Measurements from ENCODE around the gene CHRM2. TPM values are rescaled to one million over a fixed set of nuclear protein-coding genes. Genes with fewer than 3 reads are reported as not detected.

The CHRM2 gene
- total RNA-seq, 2 donors from 2014 or later = 0.30 to 6.1 TPM

- Histone ChIP-seq H3K36me3 (no peaks in the 10 kb centered on the region), H3K9me3 (no peaks in the 10 kb centered on the region), H3K4me3 (no peak overlapping the region), H3K27me3 (no peaks in the 10 kb centered on the region), H3K4me1 (no peaks in the 10 kb centered on the region), H3K27ac (no peak overlapping the region), H3K9ac (ENCODE audit: low read depth in 2 of 2, low read length in 2 of 2) (no peak overlapping the region)
- TF ChIP-seq CTCF (IDR thresholded peaks at IDR 0.05) = no peak
- intact Hi-C loops (cut with DNase I) = no loop called here
- no peak for DNase-seq
Measured at GRCh38 chr7:136883046-136883445, 14.6 kb downstream of the CHRM2 start.

GRCh38 chr7:136884492-136884891, 16.0 kb downstream of the CHRM2 start:
- DNase-seq = no peak
- intact Hi-C loops (cut with DNase I) = no loop called here
- H3K27ac ChIP-seq = no peak overlapping the region
- H3K4me3 ChIP-seq = no peak overlapping the region
- no peak for TF ChIP-seq CTCF (IDR thresholded peaks at IDR 0.05)
- no peaks in the 10 kb centered on the region for H3K36me3 ChIP-seq
- H3K4me1 ChIP-seq = no peaks in the 10 kb centered on the region
- no peaks in the 10 kb centered on the region for H3K9me3 ChIP-seq
- no peak overlapping the region for H3K9ac ChIP-seq (ENCODE audit: low read depth in 2 of 2, low read length in 2 of 2)
- no peaks in the 10 kb centered on the region for H3K27me3 ChIP-seq

- H3K27ac ChIP-seq = no peak overlapping the region
- no peak overlapping the region for H3K4me3 ChIP-seq
- H3K36me3 ChIP-seq = no peaks in the 10 kb centered on the region
- no peaks in the 10 kb centered on the region for H3K9me3 ChIP-seq
- intact Hi-C loops (cut with DNase I) = no loop called here
- no peaks in the 10 kb centered on the region for H3K4me1 ChIP-seq
- TF ChIP-seq CTCF (IDR thresholded peaks at IDR 0.05) = no peak
- H3K9ac ChIP-seq (ENCODE audit: low read depth in 2 of 2, low read length in 2 of 2) = no peak overlapping the region
- H3K27me3 ChIP-seq = no peaks in the 10 kb centered on the region
- no peak for DNase-seq
Measured at GRCh38 chr7:136887317-136887716, 18.9 kb downstream of the CHRM2 start.

GRCh38 chr7:136890399-136890798, 21.9 kb downstream of the CHRM2 start:
- Histone ChIP-seq H3K36me3 (no peaks in the 10 kb centered on the region), H3K4me1 (no peaks in the 10 kb centered on the region), H3K27me3 (no peaks in the 10 kb centered on the region), H3K9me3 (no peaks in the 10 kb centered on the region), H3K9ac (ENCODE audit: low read depth in 2 of 2, low read length in 2 of 2) (no peak overlapping the region), H3K27ac (no peak overlapping the region), H3K4me3 (no peak overlapping the region)
- no peak for TF ChIP-seq CTCF (IDR thresholded peaks at IDR 0.05)
- intact Hi-C loops (cut with DNase I) = no loop called here
- no peak for DNase-seq

- Histone ChIP-seq H3K27me3 (no peaks in the 10 kb centered on the region), H3K27ac (no peak overlapping the region), H3K36me3 (no peaks in the 10 kb centered on the region), H3K4me1 (no peaks in the 10 kb centered on the region), H3K4me3 (no peak overlapping the region), H3K9ac (ENCODE audit: low read depth in 2 of 2, low read length in 2 of 2) (no peak overlapping the region), H3K9me3 (no peaks in the 10 kb centered on the region)
- TF ChIP-seq CTCF (IDR thresholded peaks at IDR 0.05) = no peak
- intact Hi-C loops (cut with DNase I) = no loop called here
- DNase-seq = no peak
Measured at GRCh38 chr7:136891850-136892249, 23.4 kb downstream of the CHRM2 start.

GRCh38 chr7:136894789-136895188, 26.3 kb downstream of the CHRM2 start:
- Histone ChIP-seq H3K27me3 (no peaks in the 10 kb centered on the region), H3K9me3 (no peaks in the 10 kb centered on the region), H3K36me3 (no peaks in the 10 kb centered on the region), H3K4me1 (no peaks in the 10 kb centered on the region), H3K27ac (no peak overlapping the region), H3K4me3 (no peak overlapping the region), H3K9ac (ENCODE audit: low read depth in 2 of 2, low read length in 2 of 2) (no peak overlapping the region)
- intact Hi-C loops (cut with DNase I) = no loop called here
- DNase-seq = no peak
- TF ChIP-seq CTCF (IDR thresholded peaks at IDR 0.05) = no peak

Data from colonic mucosa (tissue), 4 donors.